GM18868 (cell line): Measurements from ENCODE around the gene SEC16A.

ENCODE experiments used
- ATAC-seq: cut with Tn5 transposase; IDR thresholded peaks from one replicate; pipeline ENCODE4 v1.9.1; 2021; ENCODE audit warnings: mild to moderate bottlenecking, moderate library complexity; ENCODE audit not compliant: unreplicated experiment

Gene SEC16A

GRCh38 chr9:136482793-136483588 lies at the start of gene SEC16A:
SEC16A (minus strand) TSS chr9:136483040; CDS start chr9:136477615, 5,425 bp downstream.
- ATAC-seq = peak; percentile 62

- ATAC-seq = no peak
These were observed 49.3 kb upstream of the SEC16A start for GRCh38 chr9:136531904-136532798.

GRCh38 chr9:136531186-136531903 lies 48.5 kb upstream of the SEC16A start:
- no peak for ATAC-seq

- ATAC-seq = no peak
These were observed 47.7 kb upstream of the SEC16A start for GRCh38 chr9:136530461-136531089.

- ATAC-seq = no peak
These were observed 46.9 kb upstream of the SEC16A start for GRCh38 chr9:136529516-136530460.

- ATAC-seq = no peak
These were observed 46.0 kb upstream of the SEC16A start for GRCh38 chr9:136528716-136529341.

GRCh38 chr9:136527721-136528710 lies 45.2 kb upstream of the SEC16A start:
- no peak for ATAC-seq

- ATAC-seq = no peak
These were observed 44.3 kb upstream of the SEC16A start for GRCh38 chr9:136527131-136527530.

GRCh38 chr9:136526625-136527066 lies 43.8 kb upstream of the SEC16A start:
- ATAC-seq = no peak

- ATAC-seq = no peak
These were observed 43.1 kb upstream of the SEC16A start for GRCh38 chr9:136525841-136526499.

- ATAC-seq = no peak
These were observed 42.4 kb upstream of the SEC16A start for GRCh38 chr9:136525207-136525606.

GRCh38 chr9:136522314-136523237 lies 39.7 kb upstream of the SEC16A start:
- ATAC-seq = no peak

- no peak for ATAC-seq
These were observed 38.7 kb upstream of the SEC16A start for GRCh38 chr9:136521537-136521936.

GRCh38 chr9:136520053-136520540 lies 37.3 kb upstream of the SEC16A start:
- ATAC-seq = no peak

GRCh38 chr9:136519263-136520052 lies 36.6 kb upstream of the SEC16A start:
- ATAC-seq = no peak
